MCF 10A (cell line): Measurements from ENCODE around the gene IRF2BP2. TPM values are rescaled to one million over a fixed set of nuclear protein-coding genes. Genes with fewer than 3 reads are reported as not detected.

Experiments
- BruUV-seq: library from RNA; stranded (reverse); fragments of 400-500 nt; replicated peaks from 2 replicates; lab custom pipeline; 2021; lab: Mats Ljungman, UMichigan
- CTCF ChIA-PET: fragments of 300-600 bp; sonication (Branson Sonifier 250); formaldehyde crosslinking; extraction: SDS; loops from one replicate; lab custom pipeline; 2021; ENCODE audit warnings: antibody characterized with exemption, inconsistent platforms; lab: Yijun Ruan, JAX
- POLR2A ChIA-PET: fragments of 300-600, 350-650 bp; sonication (Branson Sonifier 250); formaldehyde crosslinking; extraction: SDS; loops from one replicate; lab custom pipeline; 2020; ENCODE audit warnings: antibody characterized with exemption, inconsistent platforms; lab: Yijun Ruan, JAX
- DNase-seq: peaks from one replicate; pipeline ENCODE4 v3.0.0-alpha.2; 2018; ENCODE audit not compliant: unreplicated experiment
- H3K27ac Mint-ChIP-seq: one replicate; pipeline ENCODE4 v1.8.0; 2022; ENCODE audit warnings: mild to moderate bottlenecking, low read depth, mixed read lengths; ENCODE audit not compliant: unreplicated experiment
- H3K27me3 Mint-ChIP-seq: one replicate; pipeline ENCODE4 v1.8.0; 2022; ENCODE audit warnings: mixed read lengths; ENCODE audit not compliant: insufficient read depth, unreplicated experiment
- H3K36me3 Mint-ChIP-seq: one replicate; pipeline ENCODE4 v1.8.0; 2022; ENCODE audit warnings: mild to moderate bottlenecking, moderate library complexity, mixed read lengths; ENCODE audit not compliant: insufficient read depth, unreplicated experiment
- H3K4me1 Mint-ChIP-seq: one replicate; pipeline ENCODE4 v1.8.0; 2022; ENCODE audit warnings: mixed read lengths; ENCODE audit not compliant: insufficient read depth, unreplicated experiment
- H3K4me3 Mint-ChIP-seq: one replicate; pipeline ENCODE4 v1.8.0; 2022; ENCODE audit warnings: mild to moderate bottlenecking, moderate library complexity, mixed read lengths; ENCODE audit not compliant: unreplicated experiment
- H3K9me3 Mint-ChIP-seq: one replicate; pipeline ENCODE4 v1.8.0; 2022; ENCODE audit warnings: mixed read lengths; ENCODE audit not compliant: unreplicated experiment
- intact Hi-C: fragments of 100-400 bp; cut with micrococcal nuclease; formaldehyde crosslinking; loops from 2 replicates; pipeline ENCODE4 v1.14.1; 2022
- total RNA-seq: library from RNA; stranded (reverse); gene quantifications from 2 replicates; pipeline ENCODE4 v1.2.3, GENCODE V29; 2022
- TF ChIP-seq, protein P1 (sequence below): fragments of 200-600 bp; IDR thresholded peaks from one replicate; pipeline ENCODE4 v1.8.0; 2022; ENCODE audit warnings: antibody characterized with exemption, mild to moderate bottlenecking; ENCODE audit not compliant: unreplicated experiment

The IRF2BP2 gene
- total RNA-seq, 1 experiment from 2014 or later, result 217 TPM

DNA sequence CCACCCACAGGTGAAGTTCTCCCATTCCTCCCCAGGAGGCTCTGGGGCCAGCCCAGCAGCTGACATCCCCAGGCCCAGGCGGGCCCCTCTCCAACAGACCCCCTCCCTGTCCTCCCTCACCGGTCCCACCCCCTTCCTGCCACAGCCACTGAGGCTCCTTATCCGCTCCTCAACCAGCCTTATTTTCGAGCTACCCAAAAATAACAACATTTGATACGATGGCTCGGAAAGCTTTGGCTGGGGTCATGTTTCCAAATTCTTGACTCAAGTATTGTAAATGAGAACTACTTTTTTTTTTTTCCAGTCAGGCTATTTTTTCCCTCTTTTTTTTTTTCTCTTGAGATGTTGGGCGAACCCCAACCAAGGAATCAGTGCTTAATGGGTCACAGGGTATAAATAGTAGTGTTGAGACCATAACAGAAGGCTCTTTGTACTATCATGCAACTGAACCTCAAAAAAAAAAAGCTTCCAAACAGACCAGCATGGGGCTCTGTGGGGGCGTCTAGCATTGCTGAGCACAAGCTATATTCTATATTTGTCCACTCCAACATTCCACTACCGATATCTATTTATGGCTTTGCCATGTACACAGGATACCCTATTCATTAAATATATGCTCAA, 27.2 kb downstream of the IRF2BP2 start:
- no peaks in the 10 kb centered on the region for H3K27me3 Mint-ChIP-seq
- intact Hi-C loops, result no loop called here
- ChIA-PET POLR2A (interaction anchor here (0.7 to 1.4 kb wide), 5 partner anchors 16 to 73 kb away, joined by 3 to 4 read pairs (median 3); no protein-coding TSS in a partner anchor), CTCF (interaction anchor here (0.6 to 1.7 kb wide), 8 partner anchors 16 to 527 kb away, joined by 3 to 5 read pairs (median 4); no protein-coding TSS in a partner anchor)
- TF ChIP-seq, protein P1, sequence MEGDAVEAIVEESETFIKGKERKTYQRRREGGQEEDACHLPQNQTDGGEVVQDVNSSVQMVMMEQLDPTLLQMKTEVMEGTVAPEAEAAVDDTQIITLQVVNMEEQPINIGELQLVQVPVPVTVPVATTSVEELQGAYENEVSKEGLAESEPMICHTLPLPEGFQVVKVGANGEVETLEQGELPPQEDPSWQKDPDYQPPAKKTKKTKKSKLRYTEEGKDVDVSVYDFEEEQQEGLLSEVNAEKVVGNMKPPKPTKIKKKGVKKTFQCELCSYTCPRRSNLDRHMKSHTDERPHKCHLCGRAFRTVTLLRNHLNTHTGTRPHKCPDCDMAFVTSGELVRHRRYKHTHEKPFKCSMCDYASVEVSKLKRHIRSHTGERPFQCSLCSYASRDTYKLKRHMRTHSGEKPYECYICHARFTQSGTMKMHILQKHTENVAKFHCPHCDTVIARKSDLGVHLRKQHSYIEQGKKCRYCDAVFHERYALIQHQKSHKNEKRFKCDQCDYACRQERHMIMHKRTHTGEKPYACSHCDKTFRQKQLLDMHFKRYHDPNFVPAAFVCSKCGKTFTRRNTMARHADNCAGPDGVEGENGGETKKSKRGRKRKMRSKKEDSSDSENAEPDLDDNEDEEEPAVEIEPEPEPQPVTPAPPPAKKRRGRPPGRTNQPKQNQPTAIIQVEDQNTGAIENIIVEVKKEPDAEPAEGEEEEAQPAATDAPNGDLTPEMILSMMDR, result no peak
- no peak overlapping the region for H3K27ac Mint-ChIP-seq
- H3K36me3 Mint-ChIP-seq, result no peaks in the 10 kb centered on the region
- no peak for DNase-seq
- H3K4me1 Mint-ChIP-seq, result peaks cover 11% of the 10 kb centered on the region
- H3K9me3 Mint-ChIP-seq, result no peaks in the 10 kb centered on the region
- BruUV-seq, result no TSS peak
- no peak overlapping the region for H3K4me3 Mint-ChIP-seq

DNA sequence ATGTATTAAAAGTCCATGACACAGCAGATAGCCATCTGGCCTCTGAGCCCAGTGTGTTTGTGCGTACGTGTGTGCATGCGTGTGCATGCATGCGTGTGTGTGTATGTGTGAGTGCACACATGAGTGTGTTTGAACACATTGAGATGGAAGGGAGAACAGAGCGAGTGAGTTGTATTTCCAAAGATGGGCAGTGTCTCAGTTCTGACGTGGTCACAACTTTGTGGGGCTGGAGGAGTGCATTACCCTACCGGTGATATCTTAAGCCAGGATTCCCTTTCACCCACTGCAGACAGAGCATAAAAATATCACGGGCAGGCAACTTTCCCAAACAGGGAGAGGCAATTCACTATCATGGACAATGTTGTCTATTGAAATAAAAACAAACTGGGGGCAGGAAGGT, 27.8 kb downstream of the IRF2BP2 start:
- no peaks in the 10 kb centered on the region for H3K9me3 Mint-ChIP-seq
- TF ChIP-seq, protein P1, result no peak
- H3K4me3 Mint-ChIP-seq, result no peak overlapping the region
- intact Hi-C loops, result no loop called here
- H3K36me3 Mint-ChIP-seq, result no peaks in the 10 kb centered on the region
- no peaks in the 10 kb centered on the region for H3K27me3 Mint-ChIP-seq
- no TSS peak for BruUV-seq
- peaks cover 6% of the 10 kb centered on the region for H3K4me1 Mint-ChIP-seq
- H3K27ac Mint-ChIP-seq, result no peak overlapping the region
- no peak for DNase-seq
- ChIA-PET POLR2A (interaction anchor here (1.0 kb wide), 1 partner anchor 72 kb away, joined by 3 read pairs; no protein-coding TSS in a partner anchor), CTCF (interaction anchor here (0.6 to 1.7 kb wide), 3 partner anchors 95 to 527 kb away, joined by 4 to 5 read pairs (median 5); no protein-coding TSS in a partner anchor)

DNA sequence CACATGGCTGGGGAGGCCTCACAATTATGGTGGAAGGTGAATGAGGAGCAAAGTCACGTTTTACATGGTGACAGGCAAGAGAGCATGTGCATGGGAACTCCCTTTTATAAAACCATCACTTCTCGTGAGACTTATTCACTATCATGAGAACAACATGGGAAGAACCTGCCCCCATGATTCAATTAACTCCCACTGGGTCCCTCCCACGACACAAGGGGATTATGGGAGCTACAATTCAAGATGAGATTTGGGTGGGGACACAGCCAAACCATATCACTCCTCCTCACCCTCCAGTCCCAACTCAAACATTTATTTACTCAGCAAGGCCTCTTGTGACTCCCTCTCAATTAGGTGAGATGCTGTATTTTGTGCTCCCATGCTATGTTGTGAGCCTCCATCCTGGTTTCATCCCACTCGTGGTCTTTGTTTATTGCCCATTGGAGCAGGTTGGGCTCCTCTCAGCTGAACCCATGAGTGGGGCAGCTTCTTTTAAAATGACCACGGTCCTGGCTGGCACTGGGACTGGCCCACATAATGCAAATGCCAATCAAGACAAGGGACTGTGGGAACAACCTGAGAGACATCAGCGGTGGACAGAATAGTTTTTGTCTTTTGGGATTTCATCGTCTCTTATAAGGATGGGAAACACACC, 28.8 kb downstream of the IRF2BP2 start:
- H3K4me3 Mint-ChIP-seq, result no peak overlapping the region
- H3K4me1 Mint-ChIP-seq, result no peaks in the 10 kb centered on the region
- no peaks in the 10 kb centered on the region for H3K27me3 Mint-ChIP-seq
- H3K9me3 Mint-ChIP-seq, result no peaks in the 10 kb centered on the region
- DNase-seq, result no peak
- ChIA-PET POLR2A (no interaction called here), CTCF (interaction anchor here (0.6 to 0.7 kb wide), 2 partner anchors 513 to 593 kb away, joined by 3 to 4 read pairs; no protein-coding TSS in a partner anchor)
- no TSS peak for BruUV-seq
- H3K27ac Mint-ChIP-seq, result no peak overlapping the region
- no peaks in the 10 kb centered on the region for H3K36me3 Mint-ChIP-seq
- intact Hi-C loops, result no loop called here
- TF ChIP-seq, protein P1, result no peak

DNA sequence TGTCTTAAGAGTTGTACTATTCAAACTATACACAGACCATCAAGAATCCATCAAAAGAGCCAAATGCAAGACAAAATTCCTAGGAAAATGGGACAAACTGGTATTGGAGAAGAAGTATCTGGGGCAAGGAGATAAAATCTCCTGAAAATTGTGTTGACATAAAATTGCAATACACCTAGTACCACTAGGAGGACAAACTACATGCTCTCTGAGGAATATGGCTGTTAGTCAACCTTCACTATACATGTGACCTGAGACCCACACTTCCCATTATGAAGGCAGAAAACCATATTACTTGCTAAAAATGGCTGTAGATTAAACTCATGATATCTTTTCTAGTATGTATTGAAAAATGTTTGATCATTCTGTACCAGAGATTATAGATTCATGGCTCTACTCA, 30.0 kb downstream of the IRF2BP2 start:
- H3K27me3 Mint-ChIP-seq, result no peaks in the 10 kb centered on the region
- H3K4me1 Mint-ChIP-seq, result no peaks in the 10 kb centered on the region
- H3K36me3 Mint-ChIP-seq, result no peaks in the 10 kb centered on the region
- no TSS peak for BruUV-seq
- no peak overlapping the region for H3K27ac Mint-ChIP-seq
- intact Hi-C loops, result no loop called here
- POLR2A ChIA-PET, result no interaction called here
- H3K9me3 Mint-ChIP-seq, result no peaks in the 10 kb centered on the region
- peak; percentile 50 for DNase-seq
- CTCF ChIA-PET, result no interaction called here
- TF ChIP-seq, protein P1, result peak; percentile 46
- H3K4me3 Mint-ChIP-seq, result no peak overlapping the region
